ENCODE data around the gene MSN.

DNA sequence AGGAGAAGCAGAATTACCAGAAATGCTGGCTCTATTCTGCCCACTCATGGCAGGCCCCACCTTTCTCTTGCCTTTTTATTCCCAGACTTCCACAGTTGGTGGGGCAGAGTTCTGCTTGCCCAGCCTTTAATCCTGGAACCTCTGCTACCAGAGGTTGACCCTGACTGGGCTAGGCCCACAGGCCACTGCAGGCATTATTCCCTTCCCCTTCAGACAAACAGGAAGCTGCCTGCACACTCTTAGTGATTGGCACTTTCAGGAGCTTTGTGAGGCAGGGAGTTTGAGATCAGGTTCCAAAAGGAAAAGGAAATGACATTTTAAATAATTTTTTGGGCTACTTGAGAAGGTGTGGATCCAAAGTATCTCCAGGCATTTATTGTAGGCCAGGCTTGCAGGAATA lies 18.8 kb downstream of the MSN start:
- TF ChIP-seq, protein P1, sequence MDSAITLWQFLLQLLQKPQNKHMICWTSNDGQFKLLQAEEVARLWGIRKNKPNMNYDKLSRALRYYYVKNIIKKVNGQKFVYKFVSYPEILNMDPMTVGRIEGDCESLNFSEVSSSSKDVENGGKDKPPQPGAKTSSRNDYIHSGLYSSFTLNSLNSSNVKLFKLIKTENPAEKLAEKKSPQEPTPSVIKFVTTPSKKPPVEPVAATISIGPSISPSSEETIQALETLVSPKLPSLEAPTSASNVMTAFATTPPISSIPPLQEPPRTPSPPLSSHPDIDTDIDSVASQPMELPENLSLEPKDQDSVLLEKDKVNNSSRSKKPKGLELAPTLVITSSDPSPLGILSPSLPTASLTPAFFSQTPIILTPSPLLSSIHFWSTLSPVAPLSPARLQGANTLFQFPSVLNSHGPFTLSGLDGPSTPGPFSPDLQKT (IDR thresholded peaks at IDR 0.05; ENCODE audit: borderline replicate concordance, low read depth, low read length): no peak
- no peak for TF ChIP-seq YY1 (tag by site-specific recombination; IDR thresholded peaks at IDR 0.05)
- no peak for TF ChIP-seq BCL11A (tag by site-specific recombination; IDR thresholded peaks at IDR 0.05; ENCODE audit: low read depth)
- TF ChIP-seq, protein P2, sequence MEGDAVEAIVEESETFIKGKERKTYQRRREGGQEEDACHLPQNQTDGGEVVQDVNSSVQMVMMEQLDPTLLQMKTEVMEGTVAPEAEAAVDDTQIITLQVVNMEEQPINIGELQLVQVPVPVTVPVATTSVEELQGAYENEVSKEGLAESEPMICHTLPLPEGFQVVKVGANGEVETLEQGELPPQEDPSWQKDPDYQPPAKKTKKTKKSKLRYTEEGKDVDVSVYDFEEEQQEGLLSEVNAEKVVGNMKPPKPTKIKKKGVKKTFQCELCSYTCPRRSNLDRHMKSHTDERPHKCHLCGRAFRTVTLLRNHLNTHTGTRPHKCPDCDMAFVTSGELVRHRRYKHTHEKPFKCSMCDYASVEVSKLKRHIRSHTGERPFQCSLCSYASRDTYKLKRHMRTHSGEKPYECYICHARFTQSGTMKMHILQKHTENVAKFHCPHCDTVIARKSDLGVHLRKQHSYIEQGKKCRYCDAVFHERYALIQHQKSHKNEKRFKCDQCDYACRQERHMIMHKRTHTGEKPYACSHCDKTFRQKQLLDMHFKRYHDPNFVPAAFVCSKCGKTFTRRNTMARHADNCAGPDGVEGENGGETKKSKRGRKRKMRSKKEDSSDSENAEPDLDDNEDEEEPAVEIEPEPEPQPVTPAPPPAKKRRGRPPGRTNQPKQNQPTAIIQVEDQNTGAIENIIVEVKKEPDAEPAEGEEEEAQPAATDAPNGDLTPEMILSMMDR (tag by site-specific recombination; IDR thresholded peaks at IDR 0.05): no peak
- TF ChIP-seq ZNF274 (IDR thresholded peaks at IDR 0.05; ENCODE audit: low read length): no peak
- no peak for TF ChIP-seq ZNF274 (tag by site-specific recombination; IDR thresholded peaks at IDR 0.05; ENCODE audit: borderline replicate concordance)
- TF ChIP-seq REST (tag by site-specific recombination; IDR thresholded peaks at IDR 0.05): no peak
- TF ChIP-seq, protein P3, sequence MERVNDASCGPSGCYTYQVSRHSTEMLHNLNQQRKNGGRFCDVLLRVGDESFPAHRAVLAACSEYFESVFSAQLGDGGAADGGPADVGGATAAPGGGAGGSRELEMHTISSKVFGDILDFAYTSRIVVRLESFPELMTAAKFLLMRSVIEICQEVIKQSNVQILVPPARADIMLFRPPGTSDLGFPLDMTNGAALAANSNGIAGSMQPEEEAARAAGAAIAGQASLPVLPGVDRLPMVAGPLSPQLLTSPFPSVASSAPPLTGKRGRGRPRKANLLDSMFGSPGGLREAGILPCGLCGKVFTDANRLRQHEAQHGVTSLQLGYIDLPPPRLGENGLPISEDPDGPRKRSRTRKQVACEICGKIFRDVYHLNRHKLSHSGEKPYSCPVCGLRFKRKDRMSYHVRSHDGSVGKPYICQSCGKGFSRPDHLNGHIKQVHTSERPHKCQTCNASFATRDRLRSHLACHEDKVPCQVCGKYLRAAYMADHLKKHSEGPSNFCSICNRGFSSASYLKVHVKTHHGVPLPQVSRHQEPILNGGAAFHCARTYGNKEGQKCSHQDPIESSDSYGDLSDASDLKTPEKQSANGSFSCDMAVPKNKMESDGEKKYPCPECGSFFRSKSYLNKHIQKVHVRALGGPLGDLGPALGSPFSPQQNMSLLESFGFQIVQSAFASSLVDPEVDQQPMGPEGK (tag by site-specific recombination; IDR thresholded peaks at IDR 0.05): no peak
- TF ChIP-seq ZNF76 (tag by site-specific recombination; IDR thresholded peaks at IDR 0.05; ENCODE audit: borderline replicate concordance, low read depth): no peak
- no peak for TF ChIP-seq ZNF785 (tag by site-specific recombination; IDR thresholded peaks at IDR 0.05)
